Measurements from ENCODE around the gene HRH2.

GRCh38 chr5:175683231-175683630, 25.4 kb downstream of the HRH2 start:
- TF ChIP-seq ZNF423 (CRISPR knock-in tag; IDR thresholded peaks at IDR 0.05) (no peak), CTCF (IDR thresholded peaks at IDR 0.05) (no peak)

All from WTC11 (cell line).